Mesodermal cell (in vitro differentiated cells): ENCODE measurements around the gene C16orf78.
"Not testable (repeated sequence)": the region's sequence is repeated elsewhere in the genome, so short reads cannot be mapped to it uniquely, and the experiment has no call there.

Experiments used
- H3K27ac ChIP-seq: 2 replicates; pipeline ENCODE4 v1.7.0; 2013; ENCODE audit warnings: mild to moderate bottlenecking, low read depth, low read length, moderate library complexity; ENCODE audit not compliant: severe bottlenecking
- H3K36me3 ChIP-seq: 2 replicates; pipeline ENCODE4 v1.7.1; 2013; ENCODE audit warnings: mild to moderate bottlenecking, low read length, moderate library complexity; ENCODE audit not compliant: control insufficient read depth, insufficient read depth
- H3K4me1 ChIP-seq: one replicate; pipeline ENCODE4 v1.7.1; 2013; ENCODE audit warnings: mild to moderate bottlenecking, low read length; ENCODE audit not compliant: insufficient read depth, control insufficient read depth, poor library complexity, severe bottlenecking
- H3K4me3 ChIP-seq: 2 replicates; pipeline ENCODE4 v1.7.0; 2013; ENCODE audit warnings: low read length, control low read depth, mild to moderate bottlenecking; ENCODE audit not compliant: insufficient read depth, poor library complexity, severe bottlenecking; ENCODE audit errors: extremely low read depth
- H3K9me3 ChIP-seq: 2 replicates; pipeline ENCODE4 v1.7.1; 2013; ENCODE audit warnings: mild to moderate bottlenecking, low read length, moderate library complexity; ENCODE audit not compliant: control insufficient read depth
- WGBS, 2 experiments: methylation state at CpG; one replicate each; pipeline ENCODE4 v1.1.5; 2013; ENCODE audit warnings: missing lambda C conversion rate in 2 of 2; ENCODE audit not compliant: insufficient coverage in 2 of 2; 5-methylcytosine and 5-hydroxymethylcytosine counted together

C16orf78 gene

GRCh38 chr16:49361731-49362130 lies 11.9 kb upstream of the C16orf78 start:
- H3K4me1 ChIP-seq, H3K36me3 ChIP-seq, H3K9me3 ChIP-seq, H3K27ac ChIP-seq, H3K4me3 ChIP-seq: not testable (repeated sequence)
- WGBS, 2 experiments = 80 to 81% methylated on average over 4 to 6 of the region's 6 CpGs

GRCh38 chr16:49362230-49362629 lies 11.4 kb upstream of the C16orf78 start:
- Histone ChIP-seq H3K4me1 (no peaks in the 10 kb centered on the region), H3K9me3 (no peaks in the 10 kb centered on the region), H3K27ac (no peak overlapping the region), H3K36me3 (no peaks in the 10 kb centered on the region), H3K4me3 (no peak overlapping the region)
- WGBS, 2 experiments = 17 to 43% methylated on average over 1 of the region's 3 CpGs

GRCh38 chr16:49365711-49366509 lies 7.7 kb upstream of the C16orf78 start:
- Histone ChIP-seq H3K9me3 (no peaks in the 10 kb centered on the region), H3K27ac (no peak overlapping the region), H3K4me1 (no peaks in the 10 kb centered on the region), H3K4me3 (no peak overlapping the region), H3K36me3 (no peaks in the 10 kb centered on the region)
- 92 to 93% methylated on average over 2 to 3 of the region's 4 CpGs for WGBS, 2 experiments

- H3K9me3 ChIP-seq = no peaks in the 10 kb centered on the region
- H3K4me1 ChIP-seq = no peaks in the 10 kb centered on the region
- 81 to 84% methylated on average over 2 of the region's 3 CpGs for WGBS, 2 experiments
- no peak overlapping the region for H3K4me3 ChIP-seq
- no peak overlapping the region for H3K27ac ChIP-seq
- no peaks in the 10 kb centered on the region for H3K36me3 ChIP-seq
These were observed 6.9 kb upstream of the C16orf78 start for GRCh38 chr16:49366669-49367068.

- Histone ChIP-seq H3K27ac (no peak overlapping the region), H3K4me3 (no peak overlapping the region), H3K9me3 (no peaks in the 10 kb centered on the region), H3K36me3 (no peaks in the 10 kb centered on the region), H3K4me1 (no peaks in the 10 kb centered on the region)
- 65 to 74% methylated on average over 3 of the region's 3 CpGs for WGBS, 2 experiments
These were observed 3.7 kb upstream of the C16orf78 start for GRCh38 chr16:49369651-49370611.

GRCh38 chr16:49376206-49376605 lies 2.6 kb downstream of the C16orf78 start:
- Histone ChIP-seq H3K4me3 (no peak overlapping the region), H3K36me3 (no peaks in the 10 kb centered on the region), H3K9me3 (no peaks in the 10 kb centered on the region), H3K4me1 (no peaks in the 10 kb centered on the region), H3K27ac (no peak overlapping the region)
- WGBS, 2 experiments = 79 to 90% methylated on average over 2 to 4 of the region's 4 CpGs

- no peak overlapping the region for H3K27ac ChIP-seq
- WGBS, 2 experiments = 93 to 96% methylated on average over 7 of the region's 7 CpGs
- no peaks in the 10 kb centered on the region for H3K4me1 ChIP-seq
- H3K9me3 ChIP-seq = no peaks in the 10 kb centered on the region
- H3K36me3 ChIP-seq = no peaks in the 10 kb centered on the region
- H3K4me3 ChIP-seq = no peak overlapping the region
These were observed 3.7 kb downstream of the C16orf78 start for GRCh38 chr16:49377196-49377755.

GRCh38 chr16:49378238-49378637 lies 4.6 kb downstream of the C16orf78 start:
- Histone ChIP-seq H3K4me1 (no peaks in the 10 kb centered on the region), H3K36me3 (no peaks in the 10 kb centered on the region), H3K4me3 (no peak overlapping the region), H3K27ac (no peak overlapping the region), H3K9me3 (no peaks in the 10 kb centered on the region)
- WGBS, 2 experiments = 93 to 96% methylated on average over 5 to 11 of the region's 11 CpGs

- Histone ChIP-seq H3K4me1 (no peaks in the 10 kb centered on the region), H3K9me3 (no peaks in the 10 kb centered on the region), H3K36me3 (no peaks in the 10 kb centered on the region), H3K27ac (no peak overlapping the region), H3K4me3 (no peak overlapping the region)
- 71 to 86% methylated on average over 1 of the region's 1 CpG for WGBS, 2 experiments
These were observed 5.2 kb downstream of the C16orf78 start for GRCh38 chr16:49378816-49379215.

- Histone ChIP-seq H3K27ac (no peak overlapping the region), H3K9me3 (no peaks in the 10 kb centered on the region), H3K4me3 (no peak overlapping the region), H3K36me3 (no peaks in the 10 kb centered on the region), H3K4me1 (no peaks in the 10 kb centered on the region)
- no CpG with 5 or more reads among the region's 1 CpG for WGBS, 2 experiments
These were observed 9.3 kb downstream of the C16orf78 start for GRCh38 chr16:49382916-49383315.
